Measurements from ENCODE around the gene SLC25A21.
"Not testable (repeated sequence)": the region's sequence is repeated elsewhere in the genome, so short reads cannot be mapped to it uniquely, and the experiment has no call there.

DNA sequence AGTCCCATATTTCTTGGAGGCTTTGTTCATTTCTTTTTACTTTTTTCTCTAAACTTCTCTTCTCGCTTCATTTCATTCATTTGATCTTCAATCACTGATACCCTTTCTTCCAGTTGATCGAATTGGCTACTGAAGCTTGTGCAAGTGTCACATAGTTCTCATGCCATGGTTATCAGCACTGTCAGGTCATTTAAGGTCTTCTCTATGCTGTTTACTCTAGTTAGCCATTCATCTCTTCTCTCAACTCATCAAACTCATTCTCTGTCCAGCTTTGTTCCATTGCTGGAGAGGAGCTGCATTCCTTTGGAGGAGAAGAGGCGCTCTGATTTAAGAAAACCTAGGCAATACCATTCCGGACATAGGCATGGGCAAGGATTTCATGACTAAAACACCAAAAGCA is 192.0 kb downstream of the SLC25A21 start:
- TF ChIP-seq, protein P1, sequence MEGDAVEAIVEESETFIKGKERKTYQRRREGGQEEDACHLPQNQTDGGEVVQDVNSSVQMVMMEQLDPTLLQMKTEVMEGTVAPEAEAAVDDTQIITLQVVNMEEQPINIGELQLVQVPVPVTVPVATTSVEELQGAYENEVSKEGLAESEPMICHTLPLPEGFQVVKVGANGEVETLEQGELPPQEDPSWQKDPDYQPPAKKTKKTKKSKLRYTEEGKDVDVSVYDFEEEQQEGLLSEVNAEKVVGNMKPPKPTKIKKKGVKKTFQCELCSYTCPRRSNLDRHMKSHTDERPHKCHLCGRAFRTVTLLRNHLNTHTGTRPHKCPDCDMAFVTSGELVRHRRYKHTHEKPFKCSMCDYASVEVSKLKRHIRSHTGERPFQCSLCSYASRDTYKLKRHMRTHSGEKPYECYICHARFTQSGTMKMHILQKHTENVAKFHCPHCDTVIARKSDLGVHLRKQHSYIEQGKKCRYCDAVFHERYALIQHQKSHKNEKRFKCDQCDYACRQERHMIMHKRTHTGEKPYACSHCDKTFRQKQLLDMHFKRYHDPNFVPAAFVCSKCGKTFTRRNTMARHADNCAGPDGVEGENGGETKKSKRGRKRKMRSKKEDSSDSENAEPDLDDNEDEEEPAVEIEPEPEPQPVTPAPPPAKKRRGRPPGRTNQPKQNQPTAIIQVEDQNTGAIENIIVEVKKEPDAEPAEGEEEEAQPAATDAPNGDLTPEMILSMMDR (IDR thresholded peaks at IDR 0.05), result not testable (repeated sequence)
- not testable (repeated sequence) for TF ChIP-seq EP300, POLR2A, POLR2AphosphoS5 (IDR thresholded peaks at IDR 0.05)

All from suprapubic skin (tissue), 4 donors.